ENCODE measurements around the gene ANKS1B.

GRCh38 chr12:98893675-98894411 is 1090.9 kb downstream of the ANKS1B start:
- TF ChIP-seq CTCF (IDR thresholded peaks at IDR 0.05; ENCODE audit: insufficient read depth, low read depth, low read length) (no peak), EZH2 (IDR thresholded peaks at IDR 0.05; ENCODE audit: insufficient read depth, low read length) (peak; percentile 13)
